Measurements from ENCODE around the gene SH3BP5L. TPM values are rescaled to one million over a fixed set of nuclear protein-coding genes. Genes with fewer than 3 reads are reported as not detected.

SH3BP5L gene
- total and polyA plus RNA-seq, 2 of the 8 experiments (the other 6 are each of a cell fraction or from before 2014, with no cell fraction given) = 20.2 to 28.4 TPM

GRCh38 chr1:248812736-248813425 lies 12.8 kb downstream of the SH3BP5L start (continued):
- TF ChIP-seq, protein P1, sequence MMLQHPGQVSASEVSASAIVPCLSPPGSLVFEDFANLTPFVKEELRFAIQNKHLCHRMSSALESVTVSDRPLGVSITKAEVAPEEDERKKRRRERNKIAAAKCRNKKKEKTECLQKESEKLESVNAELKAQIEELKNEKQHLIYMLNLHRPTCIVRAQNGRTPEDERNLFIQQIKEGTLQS (IDR thresholded peaks at IDR 0.05; ENCODE audit: insufficient read depth, low read depth, low read length) = no peak
- TF ChIP-seq FOSL1 (IDR thresholded peaks at IDR 0.05; ENCODE audit: insufficient read depth, low read depth, low read length) (no peak), HDAC6 (IDR thresholded peaks at IDR 0.05; ENCODE audit: low read depth, low read length) (no peak), YY1 (IDR thresholded peaks at IDR 0.05; ENCODE audit: low read depth, low read length) (no peak), JUN (IDR thresholded peaks at IDR 0.05; ENCODE audit: low read depth, low read length) (no peak), KDM4A (IDR thresholded peaks at IDR 0.05; ENCODE audit: low read depth, low read length, severe bottlenecking) (no peak), POU5F1 (IDR thresholded peaks at IDR 0.05; ENCODE audit: low read depth, low read length) (no peak)

Data from H1 (cell line).